GM13976 (cell line): ENCODE results near the gene TRPC5OS.

ENCODE experiments used
- DNase-seq: peaks from one replicate; pipeline ENCODE4 v3.0.0; 2012; ENCODE audit warnings: low spot score
- CTCF ChIP-seq: IDR thresholded peaks from 2 replicates; pipeline ENCODE4 v1.5.1; 2012; ENCODE audit warnings: borderline replicate concordance, mild to moderate bottlenecking; ENCODE audit not compliant: insufficient read depth; ENCODE audit errors: extremely low read depth, missing control alignments, control extremely low read depth
- in situ Hi-C: fragments of 300-500 bp; cut with MboI; formaldehyde crosslinking; loops from one replicate; pipeline ENCODE4 v1.12.0; 2022; ENCODE audit warnings: low sequenced_read_pairs, mixed read lengths, inconsistent platforms; ENCODE audit not compliant: unreplicated experiment

Gene TRPC5OS

GRCh38 chrX:111848541-111848940 lies 27.4 kb upstream of the TRPC5OS start:
- in situ Hi-C loops, result no loop called here
- no peak for DNase-seq
- no peak for TF ChIP-seq CTCF

- no peak for DNase-seq
- no peak for TF ChIP-seq CTCF
- in situ Hi-C loops, result no loop called here
Measured at GRCh38 chrX:111850975-111851374, 25.0 kb upstream of the TRPC5OS start.

GRCh38 chrX:111854556-111855490 lies 21.2 kb upstream of the TRPC5OS start:
- TF ChIP-seq CTCF, result no peak
- in situ Hi-C loops, result no loop called here
- no peak for DNase-seq

DNA sequence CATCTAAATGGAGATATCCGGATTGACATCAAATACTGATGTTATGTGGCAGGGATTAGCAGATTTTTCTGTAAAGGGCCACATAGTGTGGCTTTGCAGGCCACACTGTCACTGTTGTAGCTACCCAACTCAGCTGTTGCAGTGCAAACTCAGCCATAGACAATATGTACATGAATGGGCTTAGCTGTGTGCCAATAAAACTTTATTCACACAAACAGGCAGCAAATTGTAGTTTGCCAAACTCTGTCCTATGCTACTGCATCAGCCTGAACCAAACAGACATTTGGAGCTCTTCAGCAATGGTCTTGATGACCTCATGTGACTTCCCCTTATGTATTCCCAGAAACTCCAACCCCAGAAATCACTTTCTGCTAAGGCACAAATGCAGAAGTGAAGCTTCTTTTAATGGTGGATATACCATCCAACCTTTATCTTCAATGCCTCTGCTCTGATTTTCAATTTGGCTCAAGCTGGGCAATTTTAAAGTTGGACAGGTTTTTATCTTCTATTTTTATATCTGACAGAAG lies 18.4 kb upstream of the TRPC5OS start:
- in situ Hi-C loops, result no loop called here
- no peak for DNase-seq
- TF ChIP-seq CTCF, result no peak

DNA sequence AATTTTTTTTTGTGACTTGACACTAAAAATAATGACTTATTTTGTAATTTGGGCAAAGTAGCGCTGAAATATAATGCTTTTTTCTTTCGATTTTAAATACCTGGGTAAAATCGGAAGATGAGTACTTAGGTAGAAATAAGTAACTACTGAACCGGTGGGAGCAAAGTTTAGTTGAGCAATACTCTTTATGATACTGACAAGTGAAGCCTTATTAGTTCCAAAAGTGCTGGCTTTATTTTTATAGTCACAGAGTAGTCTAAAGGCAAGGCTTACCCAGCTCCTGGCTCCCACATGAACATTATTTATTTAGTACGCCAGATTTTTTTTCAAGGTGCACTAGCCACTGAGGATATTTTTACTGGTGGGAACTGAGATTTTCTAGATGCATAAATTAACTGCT lies 14.4 kb upstream of the TRPC5OS start:
- no peak for DNase-seq
- in situ Hi-C loops, result no loop called here
- no peak for TF ChIP-seq CTCF

- no peak for DNase-seq
- in situ Hi-C loops, result no loop called here
- no peak for TF ChIP-seq CTCF
Measured at GRCh38 chrX:111867236-111867635, 8.7 kb upstream of the TRPC5OS start.
